Measurements from ENCODE around the gene CD2. TPM values are rescaled to one million over a fixed set of nuclear protein-coding genes. Genes with fewer than 3 reads are reported as not detected.

Gene CD2
- total and polyA plus RNA-seq, 2 experiments from 2014 or later, result not detected

DNA sequence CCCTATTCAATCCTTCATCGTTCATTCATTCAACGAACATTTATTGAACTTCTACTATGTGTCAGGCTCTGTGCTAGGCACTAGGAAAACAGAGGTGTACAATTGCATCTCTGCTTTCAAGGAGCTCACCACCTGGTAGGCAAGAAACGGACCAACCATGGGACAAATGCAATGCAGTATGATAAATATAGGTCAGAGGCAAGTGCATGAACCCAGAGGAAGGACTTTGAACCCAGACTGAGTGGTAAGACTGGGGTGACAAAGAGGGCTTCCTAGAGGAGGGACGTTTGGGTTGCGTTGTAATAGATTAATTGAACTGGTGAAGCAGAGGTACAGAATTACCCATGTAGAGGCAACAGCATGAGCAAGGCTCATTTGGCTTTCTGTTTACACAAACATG, 16.4 kb downstream of the CD2 start:
- Histone ChIP-seq H3K36me3 (ENCODE audit: low read depth) (no peaks in the 10 kb centered on the region), H3K4me2 (ENCODE audit: unreplicated experiment) (no peak overlapping the region), H3K9ac (no peak overlapping the region), H3K4me1 (ENCODE audit: insufficient read depth) (peaks cover 9% of the 10 kb centered on the region), H2AFZ (no peak overlapping the region), H4K20me1 (ENCODE audit: insufficient read depth) (no peaks in the 10 kb centered on the region), H3K9me3 (ENCODE audit: low read depth) (no peaks in the 10 kb centered on the region), H3K4me3 (no peak overlapping the region), H3K27ac (no peak overlapping the region), H3F3A (ENCODE audit: insufficient read depth) (no peaks in the 10 kb centered on the region), H3K79me2 (ENCODE audit: insufficient read depth) (no peaks in the 10 kb centered on the region), H3K27me3 (replicated peaks; ENCODE audit: insufficient read depth) (0 out of 2 replicates have a peak, but pooled peaks cover 4% of the 10 kb centered on the region), H3K9me2 (ENCODE audit: insufficient read depth) (no peaks in the 10 kb centered on the region)
- TF ChIP-seq EZH2phosphoT487 (IDR thresholded peaks at IDR 0.05; ENCODE audit: insufficient read depth, low read depth) (no peak), EZH2 (IDR thresholded peaks at IDR 0.05; ENCODE audit: insufficient read depth, poor library complexity, severe bottlenecking) (no peak)
- in situ Hi-C loops (cut with MboI), result no loop called here
- DNase-seq, result no peak
- WGBS, 2 experiments (ENCODE audit: low coverage in 1 of 2, low lambda C conversion rate in 2 of 2, missing lambda C conversion rate in 2 of 2), result 71 to 77% methylated on average over 5 of the region's 5 CpGs

- Histone ChIP-seq H3K36me3 (ENCODE audit: low read depth) (no peaks in the 10 kb centered on the region), H3K27me3 (replicated peaks; ENCODE audit: insufficient read depth) (0 out of 2 replicates have a peak, but pooled peaks cover 4% of the 10 kb centered on the region), H3K4me3 (no peak overlapping the region), H2AFZ (no peak overlapping the region), H3K9ac (no peak overlapping the region), H4K20me1 (ENCODE audit: insufficient read depth) (no peaks in the 10 kb centered on the region), H3F3A (ENCODE audit: insufficient read depth) (peaks cover 3% of the 10 kb centered on the region), H3K4me2 (ENCODE audit: unreplicated experiment) (no peak overlapping the region), H3K79me2 (ENCODE audit: insufficient read depth) (no peaks in the 10 kb centered on the region), H3K9me3 (ENCODE audit: low read depth) (no peaks in the 10 kb centered on the region), H3K4me1 (ENCODE audit: insufficient read depth) (peaks cover 11% of the 10 kb centered on the region), H3K27ac (no peak overlapping the region), H3K9me2 (ENCODE audit: insufficient read depth) (no peaks in the 10 kb centered on the region)
- in situ Hi-C loops (cut with MboI), result no loop called here
- 57 to 62% methylated on average over 2 of the region's 2 CpGs for WGBS, 2 experiments (ENCODE audit: low coverage in 1 of 2, low lambda C conversion rate in 2 of 2, missing lambda C conversion rate in 2 of 2)
- DNase-seq, result no peak
- TF ChIP-seq EZH2 (IDR thresholded peaks at IDR 0.05; ENCODE audit: insufficient read depth, poor library complexity, severe bottlenecking) (no peak), EZH2phosphoT487 (IDR thresholded peaks at IDR 0.05; ENCODE audit: insufficient read depth, low read depth) (no peak)
These were observed 17.9 kb downstream of the CD2 start for GRCh38 chr1:116771997-116772647.

- no peak overlapping the region for H3K4me3 ChIP-seq
- 0 to 4% methylated on average over 1 of the region's 1 CpG for WGBS, 2 experiments (ENCODE audit: low coverage in 1 of 2, low lambda C conversion rate in 2 of 2, missing lambda C conversion rate in 2 of 2)
- no peaks in the 10 kb centered on the region for H3K9me2 ChIP-seq (ENCODE audit: insufficient read depth)
- peaks cover 8% of the 10 kb centered on the region for H3F3A ChIP-seq (ENCODE audit: insufficient read depth)
- TF ChIP-seq EZH2phosphoT487 (IDR thresholded peaks at IDR 0.05; ENCODE audit: insufficient read depth, low read depth), result no peak
- no peak for TF ChIP-seq EZH2 (IDR thresholded peaks at IDR 0.05; ENCODE audit: insufficient read depth, poor library complexity, severe bottlenecking)
- H3K79me2 ChIP-seq (ENCODE audit: insufficient read depth), result no peaks in the 10 kb centered on the region
- H3K4me2 ChIP-seq (ENCODE audit: unreplicated experiment), result no peak overlapping the region
- H3K9me3 ChIP-seq (ENCODE audit: low read depth), result no peaks in the 10 kb centered on the region
- H3K36me3 ChIP-seq (ENCODE audit: low read depth), result no peaks in the 10 kb centered on the region
- no peak overlapping the region for H3K9ac ChIP-seq
- peak; percentile 72 for DNase-seq
- peaks cover 16% of the 10 kb centered on the region for H3K4me1 ChIP-seq (ENCODE audit: insufficient read depth)
- no peak overlapping the region for H2AFZ ChIP-seq
- in situ Hi-C loops (cut with MboI), result no loop called here
- H4K20me1 ChIP-seq (ENCODE audit: insufficient read depth), result no peaks in the 10 kb centered on the region
- no peak overlapping the region for H3K27ac ChIP-seq
- 0 out of 2 replicates have a peak, but pooled peaks cover 4% of the 10 kb centered on the region for H3K27me3 ChIP-seq (replicated peaks; ENCODE audit: insufficient read depth)
These were observed 18.4 kb downstream of the CD2 start for GRCh38 chr1:116772648-116773045.

- H3K4me3 ChIP-seq, result no peak overlapping the region
- no peak overlapping the region for H3K9ac ChIP-seq
- H3K27ac ChIP-seq, result no peak overlapping the region
- H3K36me3 ChIP-seq (ENCODE audit: low read depth), result no peaks in the 10 kb centered on the region
- no peaks in the 10 kb centered on the region for H3K9me2 ChIP-seq (ENCODE audit: insufficient read depth)
- no peaks in the 10 kb centered on the region for H4K20me1 ChIP-seq (ENCODE audit: insufficient read depth)
- H3K4me2 ChIP-seq (ENCODE audit: unreplicated experiment), result no peak overlapping the region
- H3K9me3 ChIP-seq (ENCODE audit: low read depth), result no peaks in the 10 kb centered on the region
- 75% methylated on average over 28 to 29 of the region's 29 CpGs for WGBS, 2 experiments (ENCODE audit: low coverage in 1 of 2, low lambda C conversion rate in 2 of 2, missing lambda C conversion rate in 2 of 2)
- H3F3A ChIP-seq (ENCODE audit: insufficient read depth), result peaks cover 15% of the 10 kb centered on the region
- H3K79me2 ChIP-seq (ENCODE audit: insufficient read depth), result no peaks in the 10 kb centered on the region
- H2AFZ ChIP-seq, result no peak overlapping the region
- H3K27me3 ChIP-seq (replicated peaks; ENCODE audit: insufficient read depth), result 0 out of 2 replicates have a peak, but pooled peaks cover 4% of the 10 kb centered on the region
- DNase-seq, result no peak
- peaks cover 23% of the 10 kb centered on the region for H3K4me1 ChIP-seq (ENCODE audit: insufficient read depth)
- TF ChIP-seq EZH2phosphoT487 (IDR thresholded peaks at IDR 0.05; ENCODE audit: insufficient read depth, low read depth), result no peak
- no peak for TF ChIP-seq EZH2 (IDR thresholded peaks at IDR 0.05; ENCODE audit: insufficient read depth, poor library complexity, severe bottlenecking)
- in situ Hi-C loops (cut with MboI), result no loop called here
These were observed 21.0 kb downstream of the CD2 start for GRCh38 chr1:116775116-116775752.

All from GM23248 (cell line).